Common myeloid progenitor, CD34-positive (primary cell): ENCODE results near the gene MFAP2. TPM values are rescaled to one million over a fixed set of nuclear protein-coding genes. Genes with fewer than 3 reads are reported as not detected.
A peak's percentile ranks its signal among the peaks of the same experiment; 100 is the strongest.

Experiments
- CTCF ChIA-PET: fragments of 350-600 bp; sonication (Branson Sonifier 250); formaldehyde crosslinking; loops from one replicate; lab custom pipeline; 2021; ENCODE audit warnings: antibody characterized with exemption; lab: Charles Lee
- POLR2A ChIA-PET: fragments of 350-600 bp; sonication (Branson Sonifier 250); formaldehyde crosslinking; loops from one replicate; lab custom pipeline; 2021; ENCODE audit warnings: antibody characterized with exemption; lab: Charles Lee
- DNase-seq, 3 donors: peaks; one replicate each; pipeline versions ENCODE4 v3.0.0 to v3.0.0-alpha.2; 2013
- H3K27ac ChIP-seq, 2 experiments: 1 replicate in 1 of 2; 2 replicates in 1 of 2; pipeline ENCODE4 v1.7.0; 2013; ENCODE audit warnings: inconsistent platforms in 2 of 2, low read length in 2 of 2, mild to moderate bottlenecking in 2 of 2, low read depth in 1 of 2, moderate library complexity in 1 of 2; ENCODE audit not compliant: severe bottlenecking in 2 of 2, insufficient read depth in 1 of 2, poor library complexity in 1 of 2
- H3K27me3 ChIP-seq, 5 experiments: replicated peaks in 2 of 5; 1 replicate in 3 of 5; 2 replicates in 2 of 5; pipeline versions ENCODE4 v1.6.1 to v1.7.0; 2013; ENCODE audit warnings: low read length in 4 of 5, mild to moderate bottlenecking in 2 of 5, moderate library complexity in 2 of 5, inconsistent platforms in 1 of 5; ENCODE audit not compliant: insufficient read depth in 5 of 5, control insufficient read depth in 4 of 5
- H3K36me3 ChIP-seq, 4 experiments: 1 replicate in 2 of 4; 2 replicates in 2 of 4; pipeline versions ENCODE4 v1.6.1 to v1.7.0; 2013; ENCODE audit warnings: low read length in 3 of 4, control low read depth in 1 of 4, mild to moderate bottlenecking in 1 of 4; ENCODE audit not compliant: control insufficient read depth in 4 of 4, insufficient read depth in 4 of 4
- H3K4me1 ChIP-seq, 4 experiments: 1 replicate in 3 of 4; 2 replicates in 1 of 4; pipeline versions ENCODE4 v1.6.1 to v1.7.1; 2013; ENCODE audit warnings: low read length in 3 of 4, mild to moderate bottlenecking in 3 of 4, control low read depth in 1 of 4, inconsistent platforms in 1 of 4, moderate library complexity in 1 of 4; ENCODE audit not compliant: control insufficient read depth in 4 of 4, insufficient read depth in 4 of 4; ENCODE audit errors: control extremely low read depth in 1 of 4
- H3K4me3 ChIP-seq, 7 experiments: 1 replicate in 4 of 7; 2 replicates in 3 of 7; pipeline versions ENCODE4 v1.5.1 to v1.7.0; 2013; ENCODE audit warnings: mild to moderate bottlenecking in 7 of 7, low read length in 6 of 7, moderate library complexity in 6 of 7, inconsistent platforms in 2 of 7, low read depth in 2 of 7, control low read depth in 1 of 7; ENCODE audit not compliant: insufficient read depth in 4 of 7, control insufficient read depth in 1 of 7; ENCODE audit errors: extremely low read depth in 1 of 7
- H3K9me3 ChIP-seq, 5 experiments: 1 replicate in 4 of 5; 2 replicates in 1 of 5; pipeline versions ENCODE4 v1.6.1 to v1.7.1; 2013; ENCODE audit warnings: low read length in 4 of 5, mild to moderate bottlenecking in 2 of 5, inconsistent platforms in 1 of 5, low read depth in 1 of 5, moderate library complexity in 1 of 5; ENCODE audit not compliant: control insufficient read depth in 4 of 5, insufficient read depth in 2 of 5; ENCODE audit errors: control extremely low read depth in 1 of 5
- WGBS: methylation state at CpG from one replicate; pipeline ENCODE4 v1.1.5; 2013; ENCODE audit not compliant: insufficient coverage; 5-methylcytosine and 5-hydroxymethylcytosine counted together
- polyA plus RNA-seq: library from polyadenylated mRNA; unstranded; fragments of 120-200 nt; gene quantifications from one replicate; pipeline ENCODE4 v1.2.1, GENCODE V29; 2013

The MFAP2 gene, protein sequence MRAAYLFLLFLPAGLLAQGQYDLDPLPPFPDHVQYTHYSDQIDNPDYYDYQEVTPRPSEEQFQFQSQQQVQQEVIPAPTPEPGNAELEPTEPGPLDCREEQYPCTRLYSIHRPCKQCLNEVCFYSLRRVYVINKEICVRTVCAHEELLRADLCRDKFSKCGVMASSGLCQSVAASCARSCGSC
- 6.6 TPM for polyA plus RNA-seq

DNA sequence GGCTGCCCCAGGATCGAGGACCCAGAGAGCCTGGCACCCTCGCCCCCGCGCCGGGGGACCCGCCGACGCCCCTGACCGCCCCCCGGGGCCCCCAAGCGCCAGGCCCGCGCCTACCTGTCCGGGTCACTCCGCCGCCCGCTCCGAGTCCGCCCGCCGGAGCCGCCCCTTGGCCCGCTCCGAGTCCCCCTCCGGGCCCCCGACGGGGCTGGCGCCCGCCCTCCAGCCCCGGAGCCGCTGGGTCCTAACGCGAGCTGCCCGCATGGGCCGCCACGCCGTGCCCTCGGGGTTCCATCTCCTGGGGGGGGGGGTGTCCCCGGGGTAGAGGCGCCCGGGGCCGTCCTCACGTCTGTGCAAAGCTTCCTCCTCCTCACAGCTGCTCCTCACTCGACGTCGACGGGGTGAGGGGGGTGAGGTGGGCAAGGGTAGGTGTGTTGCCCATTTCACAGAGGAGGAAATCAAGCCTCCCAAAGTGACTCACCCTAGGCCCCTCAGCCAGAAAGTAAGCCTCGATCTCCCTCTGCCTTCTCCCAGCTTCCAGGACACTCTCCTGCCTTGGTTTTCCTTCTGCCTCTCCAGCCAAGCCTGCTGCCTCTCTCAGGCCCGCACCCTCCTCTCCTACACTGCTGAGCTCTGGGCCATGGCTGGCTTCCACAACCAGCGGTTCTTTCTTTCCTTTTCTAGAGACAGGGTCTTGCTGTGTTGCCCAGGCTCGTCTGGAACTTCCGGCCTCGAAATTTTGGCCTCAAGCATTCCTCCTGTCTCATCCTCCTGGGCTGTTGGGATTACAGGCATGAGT, at the start of gene MFAP2:
Gene MFAP2 (minus strand): TSS at position 148 of the 796 bp plus-strand sequence. CDS start 2,347 bp downstream, outside the sequence.
- peak within 1 kb of the TSS; percentile 10 to 80 (median 48) for H3K4me3 ChIP-seq
- H3K36me3 ChIP-seq = peaks cover 0 to 1% (median under 1%) of the 10 kb centered on the region in 4 experiments
- 9% methylated on average over 35 of the region's 53 CpGs for WGBS
- CTCF ChIA-PET = no interaction called here
- no peaks in the 10 kb centered on the region for H3K9me3 ChIP-seq
- peak in 2 of 3 donors; percentile 20 to 32 for DNase-seq
- peaks cover 0 to 14% (median 3%) of the 10 kb centered on the region in 5 experiments for H3K27me3 ChIP-seq
- H3K27ac ChIP-seq = no peak within 1 kb of the TSS
- POLR2A ChIA-PET = interaction anchor here (0.9 to 1.1 kb wide), 2 partner anchors 12 to 34 kb away, joined by 3 to 5 read pairs; no protein-coding TSS in a partner anchor
- H3K4me1 ChIP-seq = peaks cover 0 to 43% (median 35%) of the 10 kb centered on the region in 4 experiments

DNA sequence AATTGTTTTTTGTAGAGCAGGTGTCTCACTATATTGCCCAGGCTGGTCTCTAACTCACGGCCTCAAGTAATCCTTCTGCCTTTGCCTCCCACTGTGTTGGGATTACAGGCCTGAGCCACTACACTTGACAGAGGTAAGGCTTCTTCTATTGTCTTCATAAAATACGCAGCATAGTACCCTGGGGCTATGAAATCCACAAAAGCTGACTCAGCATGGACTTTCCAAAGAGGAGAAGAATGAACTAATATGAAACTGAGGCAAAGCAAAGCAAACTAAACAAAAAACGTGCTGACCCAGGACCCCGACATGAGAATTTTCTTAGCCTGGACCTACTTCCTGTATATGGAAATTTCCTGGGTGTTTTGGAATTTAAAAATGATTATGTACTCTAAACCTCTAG, 49.8 kb upstream of the MFAP2 start:
- H3K4me1 ChIP-seq = no peaks in the 10 kb centered on the region
- WGBS = 100% methylated on average over 4 of the region's 4 CpGs
- H3K9me3 ChIP-seq = no peaks in the 10 kb centered on the region
- ChIA-PET CTCF (interaction anchor here (0.6 to 2.5 kb wide), 4 partner anchors 10 to 611 kb away, joined by 3 to 5 read pairs (median 4); no protein-coding TSS in a partner anchor), POLR2A (no interaction called here)
- H3K27me3 ChIP-seq = no peaks in the 10 kb centered on the region
- H3K36me3 ChIP-seq = peaks cover 8 to 70% (median 46%) of the 10 kb centered on the region in 4 experiments
- no peak overlapping the region for H3K27ac ChIP-seq
- no peak for DNase-seq
- H3K4me3 ChIP-seq = no peak overlapping the region

DNA sequence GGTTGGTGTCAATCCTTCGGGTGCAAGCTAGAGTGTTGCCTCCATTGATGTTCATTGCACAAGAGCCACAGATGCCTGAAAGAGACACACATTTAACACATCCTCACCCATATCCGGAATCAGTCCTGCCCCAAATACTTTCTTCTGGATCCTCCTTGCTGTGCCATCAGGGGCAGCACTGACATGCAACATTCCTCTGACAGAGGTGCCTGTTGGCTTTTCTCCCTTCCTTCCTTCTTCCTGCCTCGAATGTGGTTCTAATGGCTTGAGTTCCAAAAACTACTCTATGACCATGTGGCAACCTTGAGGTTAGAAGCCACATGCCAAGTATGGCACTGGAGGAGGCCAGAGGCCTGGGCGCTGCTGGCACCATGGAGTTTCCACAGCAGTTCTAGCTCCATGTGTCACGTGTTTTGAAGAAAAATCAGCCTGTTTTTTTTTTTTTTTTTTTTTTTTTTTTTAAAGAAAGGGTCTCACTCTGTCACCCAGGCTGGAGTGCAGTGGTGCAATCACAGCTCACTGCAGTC, 48.3 kb upstream of the MFAP2 start:
- CTCF ChIA-PET = interaction anchor here (0.5 to 2.5 kb wide), 3 partner anchors 14 to 408 kb away, joined by 3 to 5 read pairs (median 3); no protein-coding TSS in a partner anchor

DNA sequence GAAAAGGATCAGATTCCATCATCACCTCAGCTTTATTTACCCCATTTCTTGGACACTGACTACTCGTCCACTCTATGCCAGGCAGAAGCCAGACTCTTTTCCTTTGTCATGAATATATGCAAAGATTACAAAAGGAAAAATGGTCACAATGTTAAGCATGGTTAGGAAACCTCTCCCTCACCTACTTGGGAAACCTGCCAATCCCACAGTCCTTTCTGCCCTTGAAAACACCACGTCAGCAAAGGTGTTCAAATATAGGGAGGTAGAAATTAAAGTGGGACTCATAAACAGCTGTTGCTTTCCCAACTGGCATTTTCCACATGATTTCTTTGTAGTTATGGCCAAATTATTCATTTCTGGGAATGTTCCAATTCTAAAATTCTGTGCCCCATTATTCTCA, 47.5 kb upstream of the MFAP2 start:
- no peak overlapping the region for H3K4me3 ChIP-seq
- POLR2A ChIA-PET = no interaction called here
- peaks cover 11 to 73% (median 53%) of the 10 kb centered on the region in 4 experiments for H3K36me3 ChIP-seq
- WGBS = no CpG with 5 or more reads among the region's 2 CpGs
- DNase-seq = no peak
- H3K27ac ChIP-seq = no peak overlapping the region
- CTCF ChIA-PET = interaction anchor here (2.5 kb wide), 1 partner anchor 18 kb away, joined by 5 read pairs; no protein-coding TSS in a partner anchor
- no peaks in the 10 kb centered on the region for H3K9me3 ChIP-seq
- no peaks in the 10 kb centered on the region for H3K27me3 ChIP-seq
- peaks cover 0 to 19% (median 13%) of the 10 kb centered on the region in 4 experiments for H3K4me1 ChIP-seq

More for the DNA sequence above, 48.3 kb upstream of the MFAP2 start:
- Histone ChIP-seq H3K27ac (no peak overlapping the region), H3K27me3 (no peaks in the 10 kb centered on the region), H3K9me3 (no peaks in the 10 kb centered on the region), H3K4me3 (no peak overlapping the region), H3K4me1 (peaks cover 0 to 11% (median 5%) of the 10 kb centered on the region in 4 experiments), H3K36me3 (peaks cover 11 to 78% (median 54%) of the 10 kb centered on the region in 4 experiments)
- 94% methylated on average over 3 of the region's 5 CpGs for WGBS
- POLR2A ChIA-PET = interaction anchor here (0.8 kb wide), 1 partner anchor 73 kb away, joined by 4 read pairs; no protein-coding TSS in a partner anchor
- DNase-seq = no peak

GRCh38 chr1:17027403-17027802, 47.0 kb upstream of the MFAP2 start:
- Histone ChIP-seq H3K36me3 (peaks cover 12 to 73% (median 53%) of the 10 kb centered on the region in 4 experiments), H3K27me3 (no peaks in the 10 kb centered on the region), H3K27ac (no peak overlapping the region), H3K9me3 (no peaks in the 10 kb centered on the region), H3K4me1 (peaks cover 0 to 24% (median 14%) of the 10 kb centered on the region in 4 experiments), H3K4me3 (no peak overlapping the region)
- WGBS = 100% methylated on average over 4 of the region's 5 CpGs
- POLR2A ChIA-PET = no interaction called here
- no peak for DNase-seq
- CTCF ChIA-PET = no interaction called here

- ChIA-PET CTCF (interaction anchor here (0.9 to 3.8 kb wide), 7 partner anchors 11 to 73 kb away, joined by 3 to 22 read pairs (median 7); no protein-coding TSS in a partner anchor), POLR2A (interaction anchor here (1.2 kb wide), 1 partner anchor 15 kb away, joined by 4 read pairs; no protein-coding TSS in a partner anchor)
- WGBS = 100% methylated on average over 1 of the region's 1 CpG
- Histone ChIP-seq H3K27me3 (no peaks in the 10 kb centered on the region), H3K4me3 (no peak overlapping the region), H3K9me3 (no peaks in the 10 kb centered on the region), H3K36me3 (peaks cover 19 to 81% (median 59%) of the 10 kb centered on the region in 4 experiments), H3K27ac (no peak overlapping the region), H3K4me1 (peaks cover 0 to 25% (median 14%) of the 10 kb centered on the region in 4 experiments)
- no peak for DNase-seq
Observed at GRCh38 chr1:17024721-17025120, 44.3 kb upstream of the MFAP2 start.
